ENCODE measurements around the gene NFKB2.

Gene NFKB2

GRCh38 chr10:102394079-102394800 lies 1.3 kb upstream of the NFKB2 start (continued):
- TF ChIP-seq ZBTB49 (tag by site-specific recombination; IDR thresholded peaks at IDR 0.05; ENCODE audit: low read depth) (no peak), ZNF677 (tag by site-specific recombination; IDR thresholded peaks at IDR 0.05) (no peak), RBAK (tag by site-specific recombination; IDR thresholded peaks at IDR 0.05) (no peak), GLIS2 (tag by site-specific recombination; IDR thresholded peaks at IDR 0.05) (peak; percentile 100), ZSCAN23 (tag by site-specific recombination; IDR thresholded peaks at IDR 0.05) (no peak), INSM2 (tag by site-specific recombination; IDR thresholded peaks at IDR 0.05) (peak; percentile 35; the same call in 1 of the 2 replicates), ZNF362 (tag by site-specific recombination; IDR thresholded peaks at IDR 0.05) (no peak; the same call in 1 of the 2 replicates), ZNF239 (tag by site-specific recombination; IDR thresholded peaks at IDR 0.05) (no peak), SCRT1 (tag by site-specific recombination; IDR thresholded peaks at IDR 0.05; ENCODE audit: borderline replicate concordance) (no peak), ZFP41 (tag by site-specific recombination; IDR thresholded peaks at IDR 0.05; ENCODE audit: borderline replicate concordance) (no peak), ZNF324 (tag by site-specific recombination; IDR thresholded peaks at IDR 0.05) (no peak), ZBTB48 (tag by site-specific recombination; IDR thresholded peaks at IDR 0.05) (peak; percentile 68), IKZF3 (tag by site-specific recombination; IDR thresholded peaks at IDR 0.05) (peak; percentile 50; the same call in 1 of the 2 replicates), ZNF555 (tag by site-specific recombination; conservative IDR thresholded peaks at IDR 0.05) (no peak), GLIS1 (tag by site-specific recombination; IDR thresholded peaks at IDR 0.05) (peak; percentile 96), ZBTB11 (tag by site-specific recombination; conservative IDR thresholded peaks at IDR 0.05; ENCODE audit: low read depth) (peak; percentile 80), ZBTB1 (tag by site-specific recombination; IDR thresholded peaks at IDR 0.05) (peak; percentile 25; the same call in 1 of the 2 replicates), ZNF501 (tag by site-specific recombination; IDR thresholded peaks at IDR 0.05) (peak; percentile 86; the same call in 1 of the 2 replicates), ZSCAN16 (tag by site-specific recombination; IDR thresholded peaks at IDR 0.05) (no peak), ZNF18 (tag by site-specific recombination; IDR thresholded peaks at IDR 0.05) (0 out of 2 replicates have a peak, but pooled peaks have one; percentile 33), ZBTB10 (tag by site-specific recombination; IDR thresholded peaks at IDR 0.05) (peak; percentile 100), ZNF426 (tag by site-specific recombination; IDR thresholded peaks at IDR 0.05) (no peak), ZNF19 (tag by site-specific recombination; IDR thresholded peaks at IDR 0.05; ENCODE audit: low read depth) (no peak), ZNF510 (tag by site-specific recombination; IDR thresholded peaks at IDR 0.05; ENCODE audit: insufficient replicate concordance) (no peak), ZNF24 (tag by site-specific recombination; IDR thresholded peaks at IDR 0.05) (0 out of 2 replicates have a peak, but pooled peaks have one; percentile 75), ZNF529 (tag by site-specific recombination; IDR thresholded peaks at IDR 0.05; ENCODE audit: insufficient replicate concordance) (no peak)
